SK-N-MC (cell line): Measurements from ENCODE around the gene AK6.

Experiments
- EZH2 ChIP-seq: fragments of 200-600 bp; sonication (generic); IDR thresholded peaks from one replicate; pipeline ENCODE4 v1.6.1; 2017; ENCODE audit warnings: antibody characterized with exemption
- POLR2AphosphoS5 ChIP-seq: IDR thresholded peaks from 2 replicates; pipeline ENCODE4 v1.6.1; 2012; ENCODE audit warnings: mild to moderate bottlenecking, low read depth, low read length, borderline replicate concordance

DNA sequence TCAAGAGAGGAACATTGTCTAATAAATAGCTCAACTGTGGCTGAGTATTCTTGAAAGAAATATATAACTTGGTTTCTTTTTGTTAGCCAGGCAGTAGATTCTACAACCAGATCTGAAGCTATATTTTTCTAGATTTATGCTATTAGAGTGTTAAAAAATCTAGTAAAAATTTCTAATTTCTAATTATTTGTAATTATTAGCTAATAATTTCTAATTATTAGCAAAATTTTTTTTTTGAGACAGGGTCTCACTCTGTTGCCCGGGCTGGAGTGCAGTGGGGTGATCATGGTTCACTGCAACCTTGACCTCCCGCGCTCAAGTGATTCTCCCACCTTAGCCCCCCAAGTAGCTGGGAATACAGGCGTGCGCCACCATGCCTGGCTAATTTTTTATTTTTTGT lies 3.1 kb upstream of the AK6 start:
- no peak for TF ChIP-seq EZH2
- no peak for TF ChIP-seq POLR2AphosphoS5
